Gastrocnemius medialis (tissue), 4 donors: ENCODE results near the gene ZFR. TPM values are rescaled to one million over a fixed set of nuclear protein-coding genes. Genes with fewer than 3 reads are reported as not detected.

Experiments
- ATAC-seq, 2 donors: fragments of 150-250 bp; one replicate each; pipeline ENCODE4 v1.9.1; 2016
- DNase-seq, 2 donors: peaks; one replicate each; pipeline ENCODE4 v3.0.0-alpha.2; 2019
- H3K27ac ChIP-seq, 4 donors: fragments of 200-600 bp; sonication (generic); 1 replicate in 1 of 4; 2 replicates in 3 of 4; pipeline ENCODE4 v1.5.1; 2016 to 2018; ENCODE audit warnings: mild to moderate bottlenecking in 2 of 4, moderate library complexity in 1 of 4
- H3K27me3 ChIP-seq, 3 donors: fragments of 200-600 bp; sonication (generic) in 2 of 3; 1 replicate in 1 of 3; 2 replicates in 2 of 3; pipeline versions ENCODE4 v1.5.1 to v1.6.0; 2016 to 2019; ENCODE audit warnings: mild to moderate bottlenecking in 1 of 3, moderate library complexity in 1 of 3
- H3K36me3 ChIP-seq, 2 donors: fragments of 200-600 bp; sonication (generic) in 1 of 2; one replicate each; pipeline ENCODE4 v1.5.1; 2017 to 2018
- H3K4me1 ChIP-seq, 2 donors: fragments of 200-600 bp; sonication (generic) in 1 of 2; one replicate each; pipeline ENCODE4 v1.5.1; 2016 to 2017; ENCODE audit warnings: mild to moderate bottlenecking in 2 of 2
- H3K4me3 ChIP-seq, 4 donors: fragments of 200-600 bp; sonication (generic) in 3 of 4; 1 replicate in 1 of 4; 2 replicates in 3 of 4; pipeline ENCODE4 v1.5.1; 2016 to 2019; ENCODE audit warnings: mild to moderate bottlenecking in 2 of 4
- H3K9me3 ChIP-seq, 3 donors: fragments of 200-600 bp; sonication (generic) in 2 of 3; 1 replicate in 1 of 3; 2 replicates in 2 of 3; pipeline ENCODE4 v1.5.1; 2016 to 2019
- POLR2A ChIP-seq, 2 donors: fragments of 450-650 bp; IDR thresholded peaks; one replicate each; pipeline ENCODE4 v1.6.1; 2017; ENCODE audit warnings: antibody characterized with exemption in 2 of 2, mild to moderate bottlenecking in 2 of 2, moderate library complexity in 2 of 2
- in situ Hi-C, 4 donors: fragments of 200-750 bp; cut with MboI; loops; one replicate each; pipeline versions ENCODE4 v1.15.0 to v1.8.0; 2017; ENCODE audit warnings: low sequenced_read_pairs in 4 of 4
- intact Hi-C: fragments of 100-400 bp; cut with DNase I; formaldehyde crosslinking; loops from one replicate; pipeline ENCODE4 v1.15.1; 2023; ENCODE audit warnings: low total_unique reads
- total RNA-seq, 4 donors: library from RNA; depleted of rRNA; stranded (reverse); fragments of >200 nt; gene quantifications; one replicate each; pipeline versions ENCODE4 v1.1.0 to v1.2.3, GENCODE V29; 2016
- TF ChIP-seq, protein P1 (sequence below), 5 experiments: fragments of 450-650 bp in 3 of 5; fragments of 200-600 bp in 2 of 5; sonication (generic) in 2 of 5; IDR thresholded peaks in 4 of 5; conservative IDR thresholded peaks in 1 of 5; 1 replicate in 4 of 5; 2 replicates in 1 of 5; pipeline ENCODE4 v1.5.1; 2016 to 2019; ENCODE audit warnings: antibody characterized with exemption in 5 of 5, mild to moderate bottlenecking in 3 of 5, moderate library complexity in 3 of 5

The ZFR gene
- total RNA-seq, 4 donors from 2014 or later, result 84.0 to 109 (median 89.4) TPM

DNA sequence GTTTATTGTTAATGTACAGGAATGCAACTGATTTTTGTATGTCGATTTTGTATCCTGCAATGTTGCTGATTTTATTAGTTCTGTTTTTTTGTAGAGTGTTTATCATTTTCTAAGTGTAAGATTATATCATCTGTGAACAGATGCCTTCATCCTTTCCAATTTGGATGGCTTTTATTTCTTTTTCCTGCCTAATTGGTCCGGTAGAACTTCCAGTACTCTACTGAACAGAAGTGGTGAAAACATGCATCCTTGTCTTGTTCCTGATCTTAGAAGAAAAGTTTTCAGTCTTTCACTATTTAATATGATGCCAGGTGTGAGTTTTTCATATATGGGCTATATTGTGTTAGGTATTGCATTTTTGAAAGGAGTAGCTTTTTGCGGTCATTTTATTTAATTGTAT, 42.5 kb upstream of the ZFR start:
- TF ChIP-seq, protein P1, sequence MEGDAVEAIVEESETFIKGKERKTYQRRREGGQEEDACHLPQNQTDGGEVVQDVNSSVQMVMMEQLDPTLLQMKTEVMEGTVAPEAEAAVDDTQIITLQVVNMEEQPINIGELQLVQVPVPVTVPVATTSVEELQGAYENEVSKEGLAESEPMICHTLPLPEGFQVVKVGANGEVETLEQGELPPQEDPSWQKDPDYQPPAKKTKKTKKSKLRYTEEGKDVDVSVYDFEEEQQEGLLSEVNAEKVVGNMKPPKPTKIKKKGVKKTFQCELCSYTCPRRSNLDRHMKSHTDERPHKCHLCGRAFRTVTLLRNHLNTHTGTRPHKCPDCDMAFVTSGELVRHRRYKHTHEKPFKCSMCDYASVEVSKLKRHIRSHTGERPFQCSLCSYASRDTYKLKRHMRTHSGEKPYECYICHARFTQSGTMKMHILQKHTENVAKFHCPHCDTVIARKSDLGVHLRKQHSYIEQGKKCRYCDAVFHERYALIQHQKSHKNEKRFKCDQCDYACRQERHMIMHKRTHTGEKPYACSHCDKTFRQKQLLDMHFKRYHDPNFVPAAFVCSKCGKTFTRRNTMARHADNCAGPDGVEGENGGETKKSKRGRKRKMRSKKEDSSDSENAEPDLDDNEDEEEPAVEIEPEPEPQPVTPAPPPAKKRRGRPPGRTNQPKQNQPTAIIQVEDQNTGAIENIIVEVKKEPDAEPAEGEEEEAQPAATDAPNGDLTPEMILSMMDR (IDR thresholded peaks at IDR 0.05 in 4 of 5, conservative IDR thresholded peaks at IDR 0.05 in 1 of 5), result no peak
- no peak for TF ChIP-seq POLR2A (IDR thresholded peaks at IDR 0.05)
- no peak overlapping the region for H3K4me3 ChIP-seq
- DNase-seq, result no peak
- in situ Hi-C loops, result loop anchor here (5.0 to 10.0 kb wide), 2 partner anchors 105 to 128 kb away; no protein-coding TSS in a partner anchor
- no peak overlapping the region for H3K27ac ChIP-seq
- H3K36me3 ChIP-seq, result no peaks in the 10 kb centered on the region
- intact Hi-C loops, result no loop called here
- no peaks in the 10 kb centered on the region for H3K27me3 ChIP-seq
- no peaks in the 10 kb centered on the region for H3K9me3 ChIP-seq
- no peak for ATAC-seq
- peaks cover 0 to 2% of the 10 kb centered on the region in 2 donors for H3K4me1 ChIP-seq

DNA sequence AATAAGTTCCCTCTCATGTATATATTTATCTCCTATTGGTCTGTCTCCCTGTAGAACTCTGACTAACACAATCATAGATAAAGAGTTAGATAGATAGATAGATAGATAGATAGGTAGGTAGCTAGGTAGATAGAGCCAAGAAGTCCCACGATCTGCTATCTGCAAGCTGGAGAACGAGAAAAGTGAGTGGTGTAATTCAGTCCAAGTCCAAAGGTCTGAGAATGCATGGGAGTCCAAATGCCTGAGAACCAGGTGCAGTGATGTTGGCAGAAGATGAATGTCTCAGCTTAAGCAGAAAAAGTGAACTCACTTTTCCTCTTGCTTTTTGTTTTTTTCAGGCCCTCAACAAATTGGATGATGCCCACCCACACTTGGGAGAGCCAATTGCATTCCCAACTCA, 37.7 kb upstream of the ZFR start:
- intact Hi-C loops (no loop called here), in situ Hi-C loops (loop anchor here (10.0 kb wide), 1 partner anchor 133 kb away; no protein-coding TSS in a partner anchor)
- ATAC-seq (no peak), DNase-seq (no peak)
- no peaks in the 10 kb centered on the region for H3K9me3 ChIP-seq
- TF ChIP-seq, protein P1 (IDR thresholded peaks at IDR 0.05 in 4 of 5, conservative IDR thresholded peaks at IDR 0.05 in 1 of 5), result no peak
- no peak for TF ChIP-seq POLR2A (IDR thresholded peaks at IDR 0.05)
- no peaks in the 10 kb centered on the region for H3K36me3 ChIP-seq
- H3K4me1 ChIP-seq, result no peaks in the 10 kb centered on the region
- no peak overlapping the region for H3K4me3 ChIP-seq
- H3K27ac ChIP-seq, result no peak overlapping the region
- no peaks in the 10 kb centered on the region for H3K27me3 ChIP-seq

DNA sequence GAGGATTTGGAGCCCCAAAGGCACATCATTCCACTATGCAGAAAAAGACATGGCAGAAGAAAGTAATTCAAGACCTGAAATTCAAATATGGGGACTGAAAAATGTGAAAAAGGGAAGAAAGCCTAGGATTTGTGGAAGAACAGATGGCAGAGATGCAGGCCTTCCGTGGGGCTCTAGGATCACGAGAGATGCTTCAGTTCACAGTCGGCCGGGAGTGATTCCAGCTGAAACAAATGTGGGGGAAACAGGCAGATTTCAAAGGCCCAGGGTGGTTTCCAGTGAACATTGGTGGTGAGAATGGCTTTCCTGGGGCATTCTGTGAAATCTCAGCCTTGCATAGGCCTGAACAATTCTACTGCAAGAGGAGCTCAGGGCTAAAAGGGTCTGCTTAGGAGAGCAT, 34.6 kb upstream of the ZFR start:
- ATAC-seq (no peak), DNase-seq (no peak)
- TF ChIP-seq, protein P1 (IDR thresholded peaks at IDR 0.05 in 4 of 5, conservative IDR thresholded peaks at IDR 0.05 in 1 of 5), result no peak
- no peak for TF ChIP-seq POLR2A (IDR thresholded peaks at IDR 0.05)
- H3K27ac ChIP-seq, result no peak overlapping the region
- no peaks in the 10 kb centered on the region for H3K36me3 ChIP-seq
- H3K9me3 ChIP-seq, result no peaks in the 10 kb centered on the region
- in situ Hi-C loops, result no loop called here
- no peaks in the 10 kb centered on the region for H3K27me3 ChIP-seq
- no peaks in the 10 kb centered on the region for H3K4me1 ChIP-seq
- no peak overlapping the region for H3K4me3 ChIP-seq
- intact Hi-C loops, result no loop called here

DNA sequence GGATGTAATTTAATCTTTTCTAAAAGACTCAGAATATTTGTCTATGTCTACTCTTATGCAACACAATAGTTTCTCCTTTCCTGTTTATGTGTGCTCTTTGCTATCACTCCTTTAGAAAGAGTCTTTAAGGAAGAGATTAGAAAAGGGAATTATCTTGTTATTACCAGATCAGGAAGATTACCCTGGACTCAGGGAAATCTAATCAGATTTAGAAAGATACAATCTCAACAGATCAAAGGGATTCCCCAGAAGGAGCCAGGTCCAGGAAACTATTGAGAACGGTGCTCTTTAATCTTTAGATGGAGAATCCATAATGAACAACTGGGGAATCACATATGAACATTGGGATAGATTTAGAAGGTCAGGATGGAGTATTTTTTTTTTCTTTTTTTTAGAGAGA, 32.4 kb upstream of the ZFR start:
- Histone ChIP-seq H3K4me1 (no peaks in the 10 kb centered on the region), H3K9me3 (no peaks in the 10 kb centered on the region), H3K27me3 (no peaks in the 10 kb centered on the region), H3K4me3 (no peak overlapping the region), H3K27ac (no peak overlapping the region), H3K36me3 (no peaks in the 10 kb centered on the region)
- no peak for DNase-seq
- in situ Hi-C loops (no loop called here), intact Hi-C loops (no loop called here)
- no peak for ATAC-seq
- no peak for TF ChIP-seq POLR2A (IDR thresholded peaks at IDR 0.05)
- TF ChIP-seq, protein P1 (IDR thresholded peaks at IDR 0.05 in 4 of 5, conservative IDR thresholded peaks at IDR 0.05 in 1 of 5), result no peak
